ENCODE results near the gene ASB7.

ASB7 gene

GRCh38 chr15:100580414-100580813, 22.0 kb upstream of the ASB7 start:
- POLR2A ChIA-PET = no interaction called here
- CTCF ChIA-PET = no interaction called here

GRCh38 chr15:100588638-100589242, 13.6 kb upstream of the ASB7 start:
- ChIA-PET POLR2A (no interaction called here), CTCF (interaction anchor here (0.7 kb wide), 1 partner anchor 16 kb away, joined by 3 read pairs; no protein-coding TSS in a partner anchor)
- no peak for TF ChIP-seq ZBTB48 (tag by site-specific recombination; IDR thresholded peaks at IDR 0.05)
- no peak for TF ChIP-seq ZNF133 (tag by site-specific recombination; IDR thresholded peaks at IDR 0.05)
- peak; percentile 72 for TF ChIP-seq ZNF549 (tag by site-specific recombination; IDR thresholded peaks at IDR 0.05)
- TF ChIP-seq, protein P1, sequence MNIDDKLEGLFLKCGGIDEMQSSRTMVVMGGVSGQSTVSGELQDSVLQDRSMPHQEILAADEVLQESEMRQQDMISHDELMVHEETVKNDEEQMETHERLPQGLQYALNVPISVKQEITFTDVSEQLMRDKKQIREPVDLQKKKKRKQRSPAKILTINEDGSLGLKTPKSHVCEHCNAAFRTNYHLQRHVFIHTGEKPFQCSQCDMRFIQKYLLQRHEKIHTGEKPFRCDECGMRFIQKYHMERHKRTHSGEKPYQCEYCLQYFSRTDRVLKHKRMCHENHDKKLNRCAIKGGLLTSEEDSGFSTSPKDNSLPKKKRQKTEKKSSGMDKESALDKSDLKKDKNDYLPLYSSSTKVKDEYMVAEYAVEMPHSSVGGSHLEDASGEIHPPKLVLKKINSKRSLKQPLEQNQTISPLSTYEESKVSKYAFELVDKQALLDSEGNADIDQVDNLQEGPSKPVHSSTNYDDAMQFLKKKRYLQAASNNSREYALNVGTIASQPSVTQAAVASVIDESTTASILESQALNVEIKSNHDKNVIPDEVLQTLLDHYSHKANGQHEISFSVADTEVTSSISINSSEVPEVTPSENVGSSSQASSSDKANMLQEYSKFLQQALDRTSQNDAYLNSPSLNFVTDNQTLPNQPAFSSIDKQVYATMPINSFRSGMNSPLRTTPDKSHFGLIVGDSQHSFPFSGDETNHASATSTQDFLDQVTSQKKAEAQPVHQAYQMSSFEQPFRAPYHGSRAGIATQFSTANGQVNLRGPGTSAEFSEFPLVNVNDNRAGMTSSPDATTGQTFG (tag by site-specific recombination; IDR thresholded peaks at IDR 0.05; ENCODE audit: borderline replicate concordance) = no peak
- TF ChIP-seq ZNF311 (tag by site-specific recombination; IDR thresholded peaks at IDR 0.05; ENCODE audit: borderline replicate concordance) = no peak
- no peak for TF ChIP-seq MYNN (tag by site-specific recombination; IDR thresholded peaks at IDR 0.05; ENCODE audit: borderline replicate concordance)
- TF ChIP-seq, protein P2, sequence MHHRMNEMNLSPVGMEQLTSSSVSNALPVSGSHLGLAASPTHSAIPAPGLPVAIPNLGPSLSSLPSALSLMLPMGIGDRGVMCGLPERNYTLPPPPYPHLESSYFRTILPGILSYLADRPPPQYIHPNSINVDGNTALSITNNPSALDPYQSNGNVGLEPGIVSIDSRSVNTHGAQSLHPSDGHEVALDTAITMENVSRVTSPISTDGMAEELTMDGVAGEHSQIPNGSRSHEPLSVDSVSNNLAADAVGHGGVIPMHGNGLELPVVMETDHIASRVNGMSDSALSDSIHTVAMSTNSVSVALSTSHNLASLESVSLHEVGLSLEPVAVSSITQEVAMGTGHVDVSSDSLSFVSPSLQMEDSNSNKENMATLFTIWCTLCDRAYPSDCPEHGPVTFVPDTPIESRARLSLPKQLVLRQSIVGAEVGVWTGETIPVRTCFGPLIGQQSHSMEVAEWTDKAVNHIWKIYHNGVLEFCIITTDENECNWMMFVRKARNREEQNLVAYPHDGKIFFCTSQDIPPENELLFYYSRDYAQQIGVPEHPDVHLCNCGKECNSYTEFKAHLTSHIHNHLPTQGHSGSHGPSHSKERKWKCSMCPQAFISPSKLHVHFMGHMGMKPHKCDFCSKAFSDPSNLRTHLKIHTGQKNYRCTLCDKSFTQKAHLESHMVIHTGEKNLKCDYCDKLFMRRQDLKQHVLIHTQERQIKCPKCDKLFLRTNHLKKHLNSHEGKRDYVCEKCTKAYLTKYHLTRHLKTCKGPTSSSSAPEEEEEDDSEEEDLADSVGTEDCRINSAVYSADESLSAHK (tag by site-specific recombination; IDR thresholded peaks at IDR 0.05) = no peak
- TF ChIP-seq, protein P3, sequence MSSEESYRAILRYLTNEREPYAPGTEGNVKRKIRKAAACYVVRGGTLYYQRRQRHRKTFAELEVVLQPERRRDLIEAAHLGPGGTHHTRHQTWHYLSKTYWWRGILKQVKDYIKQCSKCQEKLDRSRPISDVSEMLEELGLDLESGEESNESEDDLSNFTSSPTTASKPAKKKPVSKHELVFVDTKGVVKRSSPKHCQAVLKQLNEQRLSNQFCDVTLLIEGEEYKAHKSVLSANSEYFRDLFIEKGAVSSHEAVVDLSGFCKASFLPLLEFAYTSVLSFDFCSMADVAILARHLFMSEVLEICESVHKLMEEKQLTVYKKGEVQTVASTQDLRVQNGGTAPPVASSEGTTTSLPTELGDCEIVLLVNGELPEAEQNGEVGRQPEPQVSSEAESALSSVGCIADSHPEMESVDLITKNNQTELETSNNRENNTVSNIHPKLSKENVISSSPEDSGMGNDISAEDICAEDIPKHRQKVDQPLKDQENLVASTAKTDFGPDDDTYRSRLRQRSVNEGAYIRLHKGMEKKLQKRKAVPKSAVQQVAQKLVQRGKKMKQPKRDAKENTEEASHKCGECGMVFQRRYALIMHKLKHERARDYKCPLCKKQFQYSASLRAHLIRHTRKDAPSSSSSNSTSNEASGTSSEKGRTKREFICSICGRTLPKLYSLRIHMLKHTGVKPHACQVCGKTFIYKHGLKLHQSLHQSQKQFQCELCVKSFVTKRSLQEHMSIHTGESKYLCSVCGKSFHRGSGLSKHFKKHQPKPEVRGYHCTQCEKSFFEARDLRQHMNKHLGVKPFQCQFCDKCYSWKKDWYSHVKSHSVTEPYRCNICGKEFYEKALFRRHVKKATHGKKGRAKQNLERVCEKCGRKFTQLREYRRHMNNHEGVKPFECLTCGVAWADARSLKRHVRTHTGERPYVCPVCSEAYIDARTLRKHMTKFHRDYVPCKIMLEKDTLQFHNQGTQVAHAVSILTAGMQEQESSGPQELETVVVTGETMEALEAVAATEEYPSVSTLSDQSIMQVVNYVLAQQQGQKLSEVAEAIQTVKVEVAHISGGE (tag by site-specific recombination; conservative IDR thresholded peaks at IDR 0.05; ENCODE audit: low read depth) = no peak
- TF ChIP-seq TRIM28 (IDR thresholded peaks at IDR 0.05; ENCODE audit: borderline replicate concordance, low read length) = peak; percentile 98; the same call in 1 of the 2 replicates
- TF ChIP-seq ZNF169 (tag by site-specific recombination; IDR thresholded peaks at IDR 0.05) = no peak
- TF ChIP-seq ZNF184 (tag by site-specific recombination; IDR thresholded peaks at IDR 0.05) = peak; percentile 64; the same call in 1 of the 2 replicates
- TF ChIP-seq, protein P4, sequence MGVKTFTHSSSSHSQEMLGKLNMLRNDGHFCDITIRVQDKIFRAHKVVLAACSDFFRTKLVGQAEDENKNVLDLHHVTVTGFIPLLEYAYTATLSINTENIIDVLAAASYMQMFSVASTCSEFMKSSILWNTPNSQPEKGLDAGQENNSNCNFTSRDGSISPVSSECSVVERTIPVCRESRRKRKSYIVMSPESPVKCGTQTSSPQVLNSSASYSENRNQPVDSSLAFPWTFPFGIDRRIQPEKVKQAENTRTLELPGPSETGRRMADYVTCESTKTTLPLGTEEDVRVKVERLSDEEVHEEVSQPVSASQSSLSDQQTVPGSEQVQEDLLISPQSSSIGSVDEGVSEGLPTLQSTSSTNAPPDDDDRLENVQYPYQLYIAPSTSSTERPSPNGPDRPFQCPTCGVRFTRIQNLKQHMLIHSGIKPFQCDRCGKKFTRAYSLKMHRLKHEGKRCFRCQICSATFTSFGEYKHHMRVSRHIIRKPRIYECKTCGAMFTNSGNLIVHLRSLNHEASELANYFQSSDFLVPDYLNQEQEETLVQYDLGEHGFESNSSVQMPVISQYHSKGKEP (tag by site-specific recombination; IDR thresholded peaks at IDR 0.05) = no peak
- TF ChIP-seq ZNF792 (tag by site-specific recombination; IDR thresholded peaks at IDR 0.05) = no peak
- TF ChIP-seq, protein P5, sequence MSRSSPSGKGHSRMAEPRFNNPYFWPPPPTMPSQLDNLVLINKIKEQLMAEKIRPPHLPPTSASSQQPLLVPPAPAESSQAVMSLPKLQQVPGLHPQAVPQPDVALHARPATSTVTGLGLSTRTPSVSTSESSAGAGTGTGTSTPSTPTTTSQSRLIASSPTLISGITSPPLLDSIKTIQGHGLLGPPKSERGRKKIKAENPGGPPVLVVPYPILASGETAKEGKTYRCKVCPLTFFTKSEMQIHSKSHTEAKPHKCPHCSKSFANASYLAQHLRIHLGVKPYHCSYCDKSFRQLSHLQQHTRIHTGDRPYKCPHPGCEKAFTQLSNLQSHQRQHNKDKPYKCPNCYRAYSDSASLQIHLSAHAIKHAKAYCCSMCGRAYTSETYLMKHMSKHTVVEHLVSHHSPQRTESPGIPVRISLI (tag by site-specific recombination; IDR thresholded peaks at IDR 0.05) = no peak
- TF ChIP-seq ZNF704 (tag by site-specific recombination; IDR thresholded peaks at IDR 0.05) = no peak

More at GRCh38 chr15:100580414-100580813, 22.0 kb upstream of the ASB7 start:
- H3K4me3 ChIP-seq (ENCODE audit: low read depth, low read length) = no peak overlapping the region
- TF ChIP-seq ZNF114 (tag by site-specific recombination; IDR thresholded peaks at IDR 0.05) (no peak), ZNF692 (tag by site-specific recombination; IDR thresholded peaks at IDR 0.05) (no peak), ZNF311 (tag by site-specific recombination; IDR thresholded peaks at IDR 0.05; ENCODE audit: borderline replicate concordance) (no peak), ZFP41 (tag by site-specific recombination; IDR thresholded peaks at IDR 0.05; ENCODE audit: borderline replicate concordance) (no peak), ZNF23 (tag by site-specific recombination; IDR thresholded peaks at IDR 0.05; ENCODE audit: borderline replicate concordance) (no peak)
- H3K27ac ChIP-seq (ENCODE audit: extremely low read depth, low read depth, low read length) = no peak overlapping the region
- peaks cover 4% of the 10 kb centered on the region in 2 experiments for H3K36me3 ChIP-seq (ENCODE audit: control insufficient read depth in 2 of 2, insufficient read depth in 1 of 2, low read length in 2 of 2)
- H3K4me1 ChIP-seq (ENCODE audit: control insufficient read depth, insufficient read depth, low read length) = no peaks in the 10 kb centered on the region
- no peaks in the 10 kb centered on the region for H3K9me3 ChIP-seq (ENCODE audit: control insufficient read depth, insufficient read depth, low read depth, low read length)

More at GRCh38 chr15:100588638-100589242, 13.6 kb upstream of the ASB7 start:
- Histone ChIP-seq H3K36me3 (ENCODE audit: control insufficient read depth in 2 of 2, insufficient read depth in 1 of 2, low read length in 2 of 2) (no peaks in the 10 kb centered on the region; a peak in 1 of 3 replicates), H3K4me3 (ENCODE audit: low read depth, low read length) (no peak overlapping the region), H3K4me1 (ENCODE audit: control insufficient read depth, insufficient read depth, low read length) (peaks cover 12% of the 10 kb centered on the region; the same call in 1 of the 2 replicates), H3K27ac (ENCODE audit: extremely low read depth, low read depth, low read length) (no peak overlapping the region), H3K9me3 (ENCODE audit: control insufficient read depth, insufficient read depth, low read depth, low read length) (no peaks in the 10 kb centered on the region; the same call in 1 of the 2 replicates)

Data from HEK293 (cell line).